GM23248 (cell line): Measurements from ENCODE around the gene TMEM132A. TPM values are rescaled to one million over a fixed set of nuclear protein-coding genes. Genes with fewer than 3 reads are reported as not detected.
A peak's percentile ranks its signal among the peaks of the same experiment; 100 is the strongest.

Experiments used
- DNase-seq: peaks from one replicate; pipeline ENCODE4 v3.0.0-alpha.2; 2015
- H2AFZ ChIP-seq: fragments of 200-600 bp; sonication (generic); 2 replicates; pipeline ENCODE4 v1.6.1; 2016; ENCODE audit warnings: antibody characterized with exemption
- H3F3A ChIP-seq: fragments of 200-600 bp; sonication (generic); 2 replicates; pipeline ENCODE4 v1.6.1; 2016; ENCODE audit warnings: mild to moderate bottlenecking, antibody characterized with exemption, mixed run types; ENCODE audit not compliant: insufficient read depth
- H3K27ac ChIP-seq: fragments of 200-600 bp; sonication (generic); 2 replicates; pipeline ENCODE4 v1.5.1; 2016; ENCODE audit warnings: mild to moderate bottlenecking
- H3K27me3 ChIP-seq: fragments of 200-600 bp; sonication (generic); replicated peaks from 2 replicates; pipeline ENCODE4 v1.6.1; 2016; ENCODE audit warnings: mild to moderate bottlenecking; ENCODE audit not compliant: insufficient read depth
- H3K36me3 ChIP-seq: fragments of 200-600 bp; sonication (generic); 2 replicates; pipeline ENCODE4 v1.6.1; 2016; ENCODE audit warnings: low read depth, mild to moderate bottlenecking
- H3K4me1 ChIP-seq: fragments of 200-600 bp; sonication (generic); 2 replicates; pipeline ENCODE4 v1.6.1; 2016; ENCODE audit warnings: mild to moderate bottlenecking; ENCODE audit not compliant: insufficient read depth
- H3K4me2 ChIP-seq: fragments of 200-600 bp; sonication (generic); one replicate; pipeline ENCODE4 v1.6.1; 2016; ENCODE audit warnings: mild to moderate bottlenecking; ENCODE audit not compliant: unreplicated experiment
- H3K4me3 ChIP-seq: fragments of 200-600 bp; sonication (generic); 2 replicates; pipeline ENCODE4 v1.5.1; 2016; ENCODE audit warnings: mild to moderate bottlenecking
- H3K79me2 ChIP-seq: fragments of 200-600 bp; sonication (generic); 2 replicates; pipeline ENCODE4 v1.6.1; 2016; ENCODE audit warnings: mild to moderate bottlenecking; ENCODE audit not compliant: insufficient read depth
- H3K9ac ChIP-seq: fragments of 200-600 bp; sonication (generic); 2 replicates; pipeline ENCODE4 v1.6.1; 2016; ENCODE audit warnings: mild to moderate bottlenecking
- H3K9me2 ChIP-seq: fragments of 200-600 bp; sonication (generic); 2 replicates; pipeline ENCODE4 v1.6.1; 2016; ENCODE audit warnings: mixed run types, mild to moderate bottlenecking, moderate library complexity; ENCODE audit not compliant: insufficient read depth
- H3K9me3 ChIP-seq: fragments of 200-600 bp; sonication (generic); one replicate; pipeline ENCODE4 v1.6.1; 2017; ENCODE audit warnings: low read depth
- H4K20me1 ChIP-seq: fragments of 200-600 bp; sonication (generic); 2 replicates; pipeline ENCODE4 v1.6.0; 2016; ENCODE audit not compliant: insufficient read depth
- EZH2 ChIP-seq: fragments of 200-600 bp; sonication (generic); IDR thresholded peaks from 2 replicates; pipeline ENCODE4 v1.6.1; 2018; ENCODE audit warnings: antibody characterized with exemption, mild to moderate bottlenecking; ENCODE audit not compliant: insufficient read depth, poor library complexity, severe bottlenecking
- EZH2phosphoT487 ChIP-seq: fragments of 200-600 bp; sonication (generic); IDR thresholded peaks from 2 replicates; pipeline ENCODE4 v1.6.1; 2018; ENCODE audit warnings: antibody characterized with exemption, moderate library complexity, mild to moderate bottlenecking, low read depth; ENCODE audit not compliant: insufficient read depth
- WGBS, 2 experiments: methylation state at CpG; one replicate each; pipeline ENCODE4 v1.1.6; 2015 to 2017; ENCODE audit warnings: low lambda C conversion rate in 2 of 2, low coverage in 1 of 2; ENCODE audit errors: missing lambda C conversion rate in 2 of 2; 5-methylcytosine and 5-hydroxymethylcytosine counted together
- in situ Hi-C: fragments of 300-500 bp; cut with MboI; formaldehyde crosslinking; loops from 2 replicates; pipeline ENCODE4 v1.15.0; 2020
- polyA plus RNA-seq: library from polyadenylated mRNA; unstranded; fragments of >200 nt; fragmentation: Nextera tagmentation; extraction: Ambion mirVana; gene quantifications from 2 replicates; pipeline ENCODE4 v1.2.1, GENCODE V29; 2016
- total RNA-seq: library from RNA; depleted of rRNA; stranded (reverse); fragments of >200 nt; shearing (Covaris generic); gene quantifications from 2 replicates; pipeline ENCODE4 v1.2.3, GENCODE V29; 2014

TMEM132A gene
- total and polyA plus RNA-seq, 2 experiments from 2014 or later, result 10.1 to 28.2 TPM

GRCh38 chr11:60897496-60897895, 26.8 kb upstream of the TMEM132A start:
- Histone ChIP-seq H3F3A (peaks cover 11% of the 10 kb centered on the region), H4K20me1 (no peaks in the 10 kb centered on the region), H3K4me1 (no peaks in the 10 kb centered on the region), H3K4me3 (no peak overlapping the region), H3K36me3 (peaks cover 67% of the 10 kb centered on the region), H3K9me2 (no peaks in the 10 kb centered on the region), H2AFZ (no peak overlapping the region), H3K27me3 (no peaks in the 10 kb centered on the region), H3K27ac (no peak overlapping the region), H3K9ac (no peak overlapping the region), H3K4me2 (no peak overlapping the region), H3K9me3 (no peaks in the 10 kb centered on the region), H3K79me2 (peaks cover 9% of the 10 kb centered on the region)
- DNase-seq, result no peak
- TF ChIP-seq EZH2, result no peak
- no peak for TF ChIP-seq EZH2phosphoT487
- in situ Hi-C loops, result loop anchor here (10.0 kb wide), 1 partner anchor 63 kb away; no protein-coding TSS in a partner anchor
- 86% methylated on average over 4 of the region's 4 CpGs for WGBS, 2 experiments

- Histone ChIP-seq H3K36me3 (peaks cover 67% of the 10 kb centered on the region), H3K4me1 (no peaks in the 10 kb centered on the region), H3F3A (peaks cover 11% of the 10 kb centered on the region), H3K9ac (peak overlapping the region; percentile 11; the same call in 1 of the 2 replicates), H3K79me2 (peaks cover 27% of the 10 kb centered on the region), H3K4me3 (no peak overlapping the region), H3K4me2 (no peak overlapping the region), H3K9me2 (no peaks in the 10 kb centered on the region), H2AFZ (no peak overlapping the region), H3K27me3 (no peaks in the 10 kb centered on the region), H3K27ac (no peak overlapping the region), H3K9me3 (no peaks in the 10 kb centered on the region), H4K20me1 (peaks cover 4% of the 10 kb centered on the region; the same call in 1 of the 2 replicates)
- peak; percentile 77 for DNase-seq
- WGBS, 2 experiments, result 58% methylated on average over 12 of the region's 12 CpGs
- TF ChIP-seq EZH2phosphoT487 (no peak), EZH2 (no peak)
- in situ Hi-C loops, result loop anchor here (10.0 kb wide), 1 partner anchor 64 kb away; no protein-coding TSS in a partner anchor
Measured at GRCh38 chr11:60899046-60899936, 25.0 kb upstream of the TMEM132A start.

DNA sequence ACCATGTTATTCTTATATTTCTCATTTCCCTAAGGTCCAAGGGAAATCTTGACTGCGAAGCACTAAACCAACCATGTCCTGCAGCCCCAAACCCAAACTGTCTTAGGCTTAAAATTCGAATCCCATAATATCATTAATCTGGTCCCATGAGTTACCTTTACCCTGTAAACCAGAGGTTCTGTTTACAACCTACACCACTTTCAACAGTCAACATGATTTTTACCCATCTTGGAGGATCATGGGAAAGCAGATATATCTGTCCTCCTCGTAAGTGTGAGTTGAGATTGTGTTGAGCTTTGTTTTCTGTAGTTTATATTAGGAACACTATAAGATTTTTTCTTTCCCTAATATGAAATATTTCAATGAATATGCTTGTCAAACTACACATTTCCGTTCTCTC, 24.3 kb upstream of the TMEM132A start:
- H3K4me3 ChIP-seq, result no peak overlapping the region
- peaks cover 34% of the 10 kb centered on the region for H3K79me2 ChIP-seq
- H3K9ac ChIP-seq, result no peak overlapping the region
- 63% methylated on average over 4 of the region's 4 CpGs for whole genome bisulfite sequencing, 2 experiments
- no peaks in the 10 kb centered on the region for H3K9me2 ChIP-seq
- no peak overlapping the region for H3K4me2 ChIP-seq
- TF ChIP-seq EZH2phosphoT487 (no peak), EZH2 (no peak)
- no peak overlapping the region for H2AFZ ChIP-seq
- in situ Hi-C loops, result loop anchor here (10.0 kb wide), 1 partner anchor 65 kb away; no protein-coding TSS in a partner anchor
- no peaks in the 10 kb centered on the region for H3K27me3 ChIP-seq
- H3K4me1 ChIP-seq, result peaks cover 4% of the 10 kb centered on the region
- no peak for DNase-seq
- H3F3A ChIP-seq, result peaks cover 11% of the 10 kb centered on the region
- peaks cover 8% of the 10 kb centered on the region; the same call in 1 of the 2 replicates for H4K20me1 ChIP-seq
- peaks cover 61% of the 10 kb centered on the region for H3K36me3 ChIP-seq
- no peak overlapping the region for H3K27ac ChIP-seq
- no peaks in the 10 kb centered on the region for H3K9me3 ChIP-seq

- peaks cover 52% of the 10 kb centered on the region for H3K36me3 ChIP-seq
- 64 to 71% methylated on average over 13 of the region's 13 CpGs for WGBS, 2 experiments
- H3K4me2 ChIP-seq, result no peak overlapping the region
- peaks cover 42% of the 10 kb centered on the region for H3K79me2 ChIP-seq
- no peaks in the 10 kb centered on the region for H3K9me3 ChIP-seq
- H3K9ac ChIP-seq, result no peak overlapping the region
- no peaks in the 10 kb centered on the region for H3K9me2 ChIP-seq
- in situ Hi-C loops, result no loop called here
- peaks cover 10% of the 10 kb centered on the region for H3K4me1 ChIP-seq
- H3K27ac ChIP-seq, result no peak overlapping the region
- H3K27me3 ChIP-seq, result no peaks in the 10 kb centered on the region
- no peak overlapping the region for H2AFZ ChIP-seq
- TF ChIP-seq EZH2, result no peak
- TF ChIP-seq EZH2phosphoT487, result no peak
- H4K20me1 ChIP-seq, result peaks cover 8% of the 10 kb centered on the region; the same call in 1 of the 2 replicates
- H3F3A ChIP-seq, result peaks cover 20% of the 10 kb centered on the region
- H3K4me3 ChIP-seq, result no peak overlapping the region
- no peak for DNase-seq
Measured at GRCh38 chr11:60900673-60901404, 23.4 kb upstream of the TMEM132A start.
